HEK293T (cell line): Measurements from ENCODE around the gene NPEPPS.
"Not testable (repeated sequence)": the region's sequence is repeated elsewhere in the genome, so short reads cannot be mapped to it uniquely, and the experiment has no call there.

ENCODE experiments used
- BHLHE40 ChIP-seq: fragments of 450-650 bp; IDR thresholded peaks from 2 replicates; pipeline ENCODE4 v1.6.1; 2016; ENCODE audit warnings: mild to moderate bottlenecking, moderate library complexity, borderline replicate concordance
- L3MBTL2 ChIP-seq: fragments of 450-650 bp; conservative IDR thresholded peaks from 2 replicates; pipeline ENCODE4 v1.6.1; 2016; ENCODE audit warnings: mild to moderate bottlenecking

DNA sequence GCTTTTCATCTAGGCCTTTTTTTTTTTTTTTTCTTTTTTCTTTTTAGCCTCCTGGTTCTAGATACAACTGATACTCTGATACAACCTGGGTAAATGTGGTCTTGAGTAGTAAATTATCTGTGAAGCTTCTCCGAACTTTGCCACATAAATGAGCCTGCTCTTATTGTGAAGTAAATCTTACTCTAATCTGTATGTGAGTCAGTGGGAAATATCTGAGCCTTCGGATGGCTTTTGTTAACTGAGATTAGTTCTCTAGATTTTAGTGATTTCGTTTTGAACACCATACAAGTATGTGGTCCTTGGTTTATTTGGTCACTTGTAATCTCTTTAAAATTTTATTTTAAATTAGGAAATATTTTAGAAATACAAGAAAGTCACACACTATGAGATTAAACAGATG, 8.2 kb downstream of the NPEPPS start:
- TF ChIP-seq L3MBTL2, BHLHE40: not testable (repeated sequence)
